ENCODE data around the gene MBD1.
"Not testable (repeated sequence)": the region's sequence is repeated elsewhere in the genome, so short reads cannot be mapped to it uniquely, and the experiment has no call there.

MBD1 gene

GRCh38 chr18:50268022-50268747, 13.1 kb downstream of the MBD1 start:
- DNase-seq = no peak

- peak; percentile 17 for DNase-seq
Measured at GRCh38 chr18:50266248-50266704, 15.0 kb downstream of the MBD1 start, which contains the start of gene CFAP53. TSS of gene CFAP53 (minus strand) at chr18:50266495. CDS start at chr18:50266404, 91 bp downstream.

GRCh38 chr18:50262977-50263376, 18.3 kb downstream of the MBD1 start:
- no peak for DNase-seq

- no peak for DNase-seq
Measured at GRCh38 chr18:50250935-50251334, 30.4 kb downstream of the MBD1 start.

- no peak for DNase-seq
Measured at GRCh38 chr18:50249576-50249975, 31.7 kb downstream of the MBD1 start.

- DNase-seq = no peak
Measured at GRCh38 chr18:50247561-50247960, 33.8 kb downstream of the MBD1 start.

GRCh38 chr18:50241768-50242167, 39.6 kb downstream of the MBD1 start:
- not testable (repeated sequence) for DNase-seq

GRCh38 chr18:50240080-50240563, 41.2 kb downstream of the MBD1 start:
- no peak for DNase-seq

- DNase-seq = no peak
Measured at GRCh38 chr18:50232419-50232818, 48.9 kb downstream of the MBD1 start.

- DNase-seq = no peak
Measured at GRCh38 chr18:50231621-50232020, 49.7 kb downstream of the MBD1 start.

GRCh38 chr18:50220249-50220648, 61.1 kb downstream of the MBD1 start:
- DNase-seq = not testable (repeated sequence)

Data from NCI-H187 treated with DMSO at 0.1 percent for 48 hours (cell line).